Fibroblast of the aortic adventitia (primary cell): Measurements from ENCODE around the gene SEC14L1. TPM values are rescaled to one million over a fixed set of nuclear protein-coding genes. Genes with fewer than 3 reads are reported as not detected.
"Not testable (repeated sequence)": the region's sequence is repeated elsewhere in the genome, so short reads cannot be mapped to it uniquely, and the experiment has no call there.

Experiments used
- DNase-seq: peaks from one replicate; pipeline ENCODE4 v3.0.0-alpha.2; 2010; ENCODE audit warnings: low read depth
- H3K4me3 ChIP-seq: 2 replicates; pipeline ENCODE4 v1.5.1; 2011; ENCODE audit warnings: low read depth, mild to moderate bottlenecking, control low read depth, low read length, moderate library complexity
- CTCF ChIP-seq: IDR thresholded peaks from 2 replicates; pipeline ENCODE4 v1.5.1; 2011; ENCODE audit warnings: mild to moderate bottlenecking, low read length, control low read depth, inconsistent platforms; ENCODE audit not compliant: insufficient read depth
- total RNA-seq: library from RNA; depleted of rRNA; stranded (reverse); fragments of >200 nt; gene quantifications from 2 replicates; pipeline ENCODE4 v1.2.3, GENCODE V29; 2012; ENCODE audit warnings: low replicate concordance

Gene SEC14L1
- total RNA-seq, 1 donor = 34.3 TPM

GRCh38 chr17:77253611-77254051 lies 112.9 kb downstream of the SEC14L1 start:
- no peak for DNase-seq
- no peak overlapping the region for H3K4me3 ChIP-seq
- TF ChIP-seq CTCF = no peak

- peak; percentile 76 for DNase-seq
- no peak overlapping the region for H3K4me3 ChIP-seq
- TF ChIP-seq CTCF = no peak
These were observed 114.4 kb downstream of the SEC14L1 start for GRCh38 chr17:77254951-77255825.

- DNase-seq, H3K4me3 ChIP-seq: not testable (repeated sequence)
These were observed 115.2 kb downstream of the SEC14L1 start for GRCh38 chr17:77255970-77256369.

- no peak for DNase-seq
- H3K4me3 ChIP-seq = no peak overlapping the region
- peak; percentile 6 for TF ChIP-seq CTCF
These were observed 115.9 kb downstream of the SEC14L1 start for GRCh38 chr17:77256710-77257109.

- no peak for DNase-seq
- TF ChIP-seq CTCF = no peak
- no peak overlapping the region for H3K4me3 ChIP-seq
These were observed 116.4 kb downstream of the SEC14L1 start for GRCh38 chr17:77257169-77257568.

- no peak for TF ChIP-seq CTCF
- H3K4me3 ChIP-seq = no peak overlapping the region
- no peak for DNase-seq
These were observed 117.1 kb downstream of the SEC14L1 start for GRCh38 chr17:77257596-77258458.

GRCh38 chr17:77258638-77259037 lies 117.9 kb downstream of the SEC14L1 start:
- H3K4me3 ChIP-seq = no peak overlapping the region
- DNase-seq = no peak
- no peak for TF ChIP-seq CTCF
